ENCODE results near the gene PTPRA. TPM values are rescaled to one million over a fixed set of nuclear protein-coding genes. Genes with fewer than 3 reads are reported as not detected.

PTPRA gene
- total RNA-seq, 4 donors from 2014 or later, result 55.0 to 78.0 (median 68.2) TPM

DNA sequence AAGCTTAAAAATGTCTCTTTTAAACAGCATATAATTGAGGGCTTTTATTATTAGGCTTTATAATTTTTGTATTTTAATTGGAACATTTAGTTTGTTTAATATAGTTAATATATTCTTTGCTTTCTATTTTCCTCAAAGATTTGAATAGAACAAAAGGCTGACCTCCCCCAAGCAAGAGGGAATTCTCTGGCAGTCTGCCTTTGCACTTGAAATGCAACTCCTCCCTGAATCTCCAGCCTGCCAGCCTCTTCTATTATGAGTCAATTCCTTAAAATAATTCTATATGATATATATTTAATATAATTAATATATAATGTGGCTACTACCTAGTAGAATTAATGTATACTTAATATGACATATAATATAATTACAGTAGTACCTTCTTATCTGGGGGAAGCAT is 69.2 kb downstream of the PTPRA start:
- ATAC-seq (ENCODE audit: low FRiP score) (no peak), DNase-seq (ENCODE audit: low spot score) (no peak)
- TF ChIP-seq, protein P1, sequence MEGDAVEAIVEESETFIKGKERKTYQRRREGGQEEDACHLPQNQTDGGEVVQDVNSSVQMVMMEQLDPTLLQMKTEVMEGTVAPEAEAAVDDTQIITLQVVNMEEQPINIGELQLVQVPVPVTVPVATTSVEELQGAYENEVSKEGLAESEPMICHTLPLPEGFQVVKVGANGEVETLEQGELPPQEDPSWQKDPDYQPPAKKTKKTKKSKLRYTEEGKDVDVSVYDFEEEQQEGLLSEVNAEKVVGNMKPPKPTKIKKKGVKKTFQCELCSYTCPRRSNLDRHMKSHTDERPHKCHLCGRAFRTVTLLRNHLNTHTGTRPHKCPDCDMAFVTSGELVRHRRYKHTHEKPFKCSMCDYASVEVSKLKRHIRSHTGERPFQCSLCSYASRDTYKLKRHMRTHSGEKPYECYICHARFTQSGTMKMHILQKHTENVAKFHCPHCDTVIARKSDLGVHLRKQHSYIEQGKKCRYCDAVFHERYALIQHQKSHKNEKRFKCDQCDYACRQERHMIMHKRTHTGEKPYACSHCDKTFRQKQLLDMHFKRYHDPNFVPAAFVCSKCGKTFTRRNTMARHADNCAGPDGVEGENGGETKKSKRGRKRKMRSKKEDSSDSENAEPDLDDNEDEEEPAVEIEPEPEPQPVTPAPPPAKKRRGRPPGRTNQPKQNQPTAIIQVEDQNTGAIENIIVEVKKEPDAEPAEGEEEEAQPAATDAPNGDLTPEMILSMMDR (IDR thresholded peaks at IDR 0.05), result no peak

DNA sequence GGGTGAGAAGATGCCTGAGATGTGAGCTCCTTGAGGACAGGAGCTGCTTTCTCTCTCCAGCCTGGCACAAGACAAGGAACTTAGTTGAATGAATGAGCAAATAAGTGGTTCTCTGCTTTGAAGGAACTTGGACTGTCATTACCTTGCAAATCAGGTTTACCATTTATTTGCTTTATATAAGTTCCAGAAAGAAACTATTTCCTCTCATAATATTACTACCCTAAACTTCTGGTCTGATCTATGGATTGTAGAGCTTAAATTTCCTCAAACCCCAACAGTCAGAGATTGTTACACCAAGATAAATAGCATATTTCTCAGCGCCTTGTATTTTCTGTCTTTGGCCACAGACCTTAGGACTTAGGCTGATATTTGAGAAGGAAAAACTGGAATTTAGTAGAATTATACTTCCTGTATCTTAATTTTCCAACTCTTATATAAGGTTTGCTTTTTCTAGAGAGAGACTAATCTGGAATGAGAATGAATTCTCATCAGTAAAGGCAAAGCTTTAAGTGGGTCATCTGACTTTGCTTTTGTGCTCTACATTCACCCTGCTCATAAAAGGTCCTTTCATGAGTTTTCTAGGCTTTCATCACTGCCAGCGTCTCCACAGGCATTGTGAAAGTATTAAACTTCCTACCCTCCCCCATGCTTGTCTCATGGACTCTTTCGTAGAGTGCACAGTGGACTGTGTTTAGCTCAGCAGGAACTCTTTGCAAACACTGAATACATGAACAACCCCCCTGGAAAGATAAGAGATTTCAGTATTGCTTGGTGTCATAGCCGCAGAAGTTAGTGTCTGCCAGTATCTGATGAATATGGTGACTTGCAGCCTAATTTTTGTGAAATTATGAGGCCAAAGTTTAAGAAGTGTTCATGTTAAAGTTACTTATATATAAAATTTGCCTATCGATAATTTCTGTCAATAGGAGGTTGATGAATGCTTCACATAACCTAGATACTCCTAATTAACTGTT is 74.0 kb downstream of the PTPRA start:
- ATAC-seq (ENCODE audit: low FRiP score), result peak; percentile 48

DNA sequence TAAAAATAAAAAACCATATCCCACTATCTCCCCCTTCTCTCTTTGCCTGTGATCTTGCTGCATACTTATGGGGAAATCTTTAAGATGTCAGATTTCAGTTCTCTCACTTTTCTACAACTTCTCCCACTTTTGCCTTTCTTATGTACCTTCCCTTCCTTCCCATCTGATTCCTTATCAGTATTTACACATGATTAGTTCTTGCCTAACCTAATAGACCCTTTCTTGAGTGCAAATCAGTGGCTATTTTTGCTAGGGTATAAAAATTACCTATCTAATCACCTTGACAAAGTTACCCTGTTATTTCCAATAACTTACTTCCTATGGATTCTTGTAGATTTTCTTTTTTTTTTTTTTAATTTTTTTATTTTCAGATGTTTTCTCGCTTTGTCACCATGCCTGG is 75.7 kb downstream of the PTPRA start:
- ATAC-seq (ENCODE audit: low FRiP score) (no peak), DNase-seq (ENCODE audit: low spot score) (no peak)
- TF ChIP-seq, protein P1 (IDR thresholded peaks at IDR 0.05), result no peak

More for the DNA sequence above, 74.0 kb downstream of the PTPRA start:
- TF ChIP-seq, protein P1 (IDR thresholded peaks at IDR 0.05), result no peak
- DNase-seq (ENCODE audit: low spot score), result no peak

DNA sequence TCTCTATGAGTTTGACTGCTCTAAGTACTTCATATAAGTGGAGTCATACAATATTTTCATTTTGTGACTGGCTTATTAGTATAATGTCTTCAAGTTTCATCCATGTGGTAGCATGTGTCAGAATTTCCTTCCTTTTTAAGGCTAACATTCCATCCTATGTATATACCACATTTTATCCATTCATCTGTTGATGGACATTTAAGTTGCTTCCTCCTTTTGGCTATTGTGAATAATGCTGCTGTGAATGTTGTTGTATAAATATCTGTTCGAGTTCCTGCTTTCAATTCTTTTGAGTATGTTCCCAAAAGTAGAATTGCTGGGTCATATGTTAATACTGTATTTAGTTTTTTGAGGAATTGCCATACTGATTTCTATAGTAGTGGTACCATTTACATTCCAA is 79.5 kb downstream of the PTPRA start:
- ATAC-seq (ENCODE audit: low FRiP score) (no peak), DNase-seq (ENCODE audit: low spot score) (no peak)
- TF ChIP-seq, protein P1 (IDR thresholded peaks at IDR 0.05), result no peak

DNA sequence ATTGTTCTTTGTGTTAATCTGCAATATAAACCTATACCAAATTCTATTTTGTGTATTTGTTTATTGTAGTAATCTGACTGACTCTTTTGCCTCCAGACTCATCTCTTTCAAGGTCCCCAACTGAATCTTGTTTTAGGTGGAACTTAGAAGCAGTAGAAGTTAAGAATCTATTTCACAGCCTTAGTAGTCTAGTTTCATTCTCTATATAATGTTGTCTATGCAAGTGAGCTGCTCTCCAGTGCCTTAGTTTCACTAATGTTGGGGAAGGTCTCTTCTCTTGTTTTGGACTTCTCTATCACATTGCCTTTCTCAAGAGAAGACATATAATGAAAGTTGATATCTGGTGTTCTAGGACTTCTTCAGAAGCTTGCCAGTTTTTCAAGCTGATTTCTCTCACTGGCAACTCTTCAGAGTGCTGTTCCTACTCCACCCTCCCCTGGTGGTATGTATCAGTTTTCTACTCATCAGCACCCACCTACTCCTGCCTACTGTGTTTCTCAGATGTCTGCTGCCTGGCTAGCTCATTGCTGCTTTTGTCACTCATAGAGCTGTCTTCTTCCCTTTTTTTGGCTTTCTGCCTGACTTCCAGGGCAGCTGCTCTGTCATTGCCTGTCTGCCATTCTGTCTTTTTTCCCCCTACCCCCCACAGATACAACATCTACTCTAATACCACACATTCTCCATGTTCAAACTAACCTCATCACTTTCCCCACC is 82.1 kb downstream of the PTPRA start:
- TF ChIP-seq, protein P1 (IDR thresholded peaks at IDR 0.05), result no peak
- DNase-seq (ENCODE audit: low spot score) (no peak), ATAC-seq (ENCODE audit: low FRiP score) (no peak)

DNA sequence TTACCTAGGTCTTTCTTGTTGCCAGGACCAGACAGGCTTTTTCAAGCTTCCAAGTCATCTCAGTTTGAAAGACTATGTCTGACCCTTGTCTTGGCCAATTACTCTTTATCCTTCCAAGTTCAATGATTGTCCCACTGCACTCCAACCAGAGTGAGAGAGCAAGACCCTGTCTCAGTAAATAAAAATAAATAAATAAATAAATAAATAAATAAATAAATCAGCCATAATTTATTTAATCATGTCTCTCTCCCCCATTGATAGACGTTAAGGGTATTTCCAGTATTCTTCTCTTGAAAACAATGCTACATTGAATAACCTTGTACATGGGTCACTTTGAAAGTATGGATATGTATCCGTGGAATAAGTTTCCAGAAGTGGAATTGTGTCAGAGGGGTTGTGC is 83.2 kb downstream of the PTPRA start:
- DNase-seq (ENCODE audit: low spot score) (no peak), ATAC-seq (ENCODE audit: low FRiP score) (no peak)
- TF ChIP-seq, protein P1 (IDR thresholded peaks at IDR 0.05), result no peak
